Measurements from ENCODE around the gene CEBPA. TPM values are rescaled to one million over a fixed set of nuclear protein-coding genes. Genes with fewer than 3 reads are reported as not detected.

CEBPA gene
- total and polyA plus RNA-seq, 10 of the 15 experiments (the other 5 are each of a cell fraction or from before 2014, with no cell fraction given): 0.04 to 0.36 (median 0.13) TPM; not detected in 4

GRCh38 chr19:33259539-33259938, 42.8 kb downstream of the CEBPA start:
- intact Hi-C loops (cut with micrococcal nuclease; ENCODE audit: unreplicated experiment): no loop called here
- no peak overlapping the region for H3K4me2 ChIP-seq (ENCODE audit: control insufficient read depth, insufficient read depth)

More at GRCh38 chr19:33259539-33259938, 42.8 kb downstream of the CEBPA start:
- ChIA-PET RAD21 (ENCODE audit: unreplicated experiment) (no interaction called here), CTCF (interaction anchor here (1.0 kb wide), 1 partner anchor 23 kb away, joined by 5 read pairs; no protein-coding TSS in a partner anchor), SMC1A (ENCODE audit: uncharacterized antibody, unreplicated experiment) (interaction anchor here (0.6 kb wide), 1 partner anchor 127 kb away, joined by 3 read pairs; no protein-coding TSS in a partner anchor), POLR2A (no interaction called here)
- Histone ChIP-seq H3K4me1 (ENCODE audit: control insufficient read depth, insufficient read depth, low read length) (peaks cover 3% of the 10 kb centered on the region), H3K9ac (ENCODE audit: control insufficient read depth, insufficient read depth, low read length) (no peak overlapping the region), H3K9me3 (replicated peaks; ENCODE audit: control insufficient read depth, insufficient read depth, low read length) (no peaks in the 10 kb centered on the region), H2AFZ (ENCODE audit: control insufficient read depth, low read depth, low read length) (no peak overlapping the region), H3K36me3 (ENCODE audit: control insufficient read depth in 2 of 2, insufficient read depth in 2 of 2, low read length in 1 of 2) (no peaks in the 10 kb centered on the region), H3K79me2 (ENCODE audit: control insufficient read depth, insufficient read depth, low read length) (no peaks in the 10 kb centered on the region), H3K4me3 (no peak overlapping the region), H3K27ac (ENCODE audit: control insufficient read depth, insufficient read depth) (no peak overlapping the region), H4K20me1 (ENCODE audit: control insufficient read depth, insufficient read depth) (no peaks in the 10 kb centered on the region), H3K27me3 (replicated peaks in 1 of 2; ENCODE audit: control insufficient read depth in 2 of 2, insufficient read depth in 2 of 2, low read length in 1 of 2) (no peaks in the 10 kb centered on the region; a peak in 1 of 4 replicates)
- WGBS (ENCODE audit: insufficient coverage, insufficient replicate concordance, low lambda C conversion rate, missing lambda C conversion rate): 48% methylated on average over 6 of the region's 6 CpGs
- in situ Hi-C loops (cut with MboI): no loop called here
- no peak for DNase-seq (ENCODE audit: low read depth, low spot score)
- no peak for TF ChIP-seq BCLAF1 (IDR thresholded peaks at IDR 0.05)
- TF ChIP-seq HDAC2 (IDR thresholded peaks at IDR 0.05): no peak
- no peak for TF ChIP-seq NFIC (IDR thresholded peaks at IDR 0.05; ENCODE audit: low read depth, low read length)
- TF ChIP-seq BCL11A (IDR thresholded peaks at IDR 0.05; ENCODE audit: low read depth, low read length): no peak
- no peak for TF ChIP-seq MAX (IDR thresholded peaks at IDR 0.05; ENCODE audit: low read depth, low read length)
- no peak for TF ChIP-seq ZNF217 (IDR thresholded peaks at IDR 0.05)
- TF ChIP-seq DPF2 (IDR thresholded peaks at IDR 0.05): no peak
- no peak for TF ChIP-seq PAX5 (IDR thresholded peaks at IDR 0.05; ENCODE audit: borderline replicate concordance, low read depth, low read length)
- no peak for TF ChIP-seq POLR2A (IDR thresholded peaks at IDR 0.05; ENCODE audit: low read depth, low read length)
- no peak for TF ChIP-seq CHD4 (IDR thresholded peaks at IDR 0.05)
- no peak for TF ChIP-seq TBL1XR1 (IDR thresholded peaks at IDR 0.05; ENCODE audit: low read depth, low read length)
- TF ChIP-seq RAD21 (IDR thresholded peaks at IDR 0.05; ENCODE audit: insufficient read depth, low read depth, low read length): no peak
- no peak for TF ChIP-seq MLLT1 (IDR thresholded peaks at IDR 0.05)
- TF ChIP-seq EP300 (IDR thresholded peaks at IDR 0.05; ENCODE audit: borderline replicate concordance in 1 of 2, control insufficient read depth in 1 of 2, low read depth in 2 of 2, low read length in 2 of 2): no peak
- no peak for TF ChIP-seq ZNF622 (IDR thresholded peaks at IDR 0.05)
- no peak for TF ChIP-seq ASH2L (IDR thresholded peaks at IDR 0.05; ENCODE audit: borderline replicate concordance, low read depth)
- TF ChIP-seq JUND (IDR thresholded peaks at IDR 0.05; ENCODE audit: low read depth, low read length): no peak
- TF ChIP-seq IRF5 (IDR thresholded peaks at IDR 0.05; ENCODE audit: borderline replicate concordance): no peak
- no peak for TF ChIP-seq NFXL1 (IDR thresholded peaks at IDR 0.05; ENCODE audit: borderline replicate concordance)
- ATAC-seq: no peak
- FAIRE-seq: no peak
- no TSS peak for BruUV-seq (replicated peaks)

All from GM12878 (cell line).